Vagina (tissue), 2 donors: ENCODE measurements around the gene ACSS2. TPM values are rescaled to one million over a fixed set of nuclear protein-coding genes. Genes with fewer than 3 reads are reported as not detected.
"Not testable (repeated sequence)": the region's sequence is repeated elsewhere in the genome, so short reads cannot be mapped to it uniquely, and the experiment has no call there.

Experiments used
- DNase-seq, 2 donors: peaks; one replicate each; pipeline ENCODE4 v3.0.0-alpha.2; 2017; ENCODE audit errors: extremely low spot score in 2 of 2
- H3K27ac ChIP-seq: fragments of 200-600 bp; sonication (generic); one replicate; pipeline ENCODE4 v1.5.1; 2019
- H3K27me3 ChIP-seq: fragments of 200-600 bp; sonication (generic); one replicate; pipeline ENCODE4 v1.5.1; 2019
- H3K36me3 ChIP-seq, 2 donors: fragments of 200-600 bp; sonication (generic); one replicate each; pipeline ENCODE4 v1.5.1; 2017 to 2019
- H3K4me1 ChIP-seq: fragments of 200-600 bp; sonication (generic); one replicate; pipeline ENCODE4 v1.5.1; 2019
- H3K4me3 ChIP-seq, 2 donors: fragments of 200-600 bp; sonication (generic); 1 replicate in 1 of 2; 2 replicates in 1 of 2; pipeline ENCODE4 v1.5.1; 2016 to 2019
- H3K9me3 ChIP-seq: fragments of 200-600 bp; sonication (generic); one replicate; pipeline ENCODE4 v1.5.1; 2019
- POLR2A ChIP-seq, 2 donors: fragments of 450-650 bp; IDR thresholded peaks; one replicate each; pipeline ENCODE4 v1.6.1; 2017; ENCODE audit warnings: antibody characterized with exemption in 2 of 2, mild to moderate bottlenecking in 2 of 2, moderate library complexity in 2 of 2
- POLR2AphosphoS5 ChIP-seq, 2 donors: sonication (generic); formaldehyde crosslinking; IDR thresholded peaks; one replicate each; pipeline ENCODE4 v1.9.0; 2017; ENCODE audit warnings: antibody characterized with exemption in 2 of 2, mild to moderate bottlenecking in 2 of 2, low read depth in 1 of 2; ENCODE audit not compliant: insufficient read depth in 1 of 2
- intact Hi-C: fragments of 100-400 bp; cut with DNase I; formaldehyde crosslinking; loops from one replicate; pipeline ENCODE4 v1.15.1; 2023
- total RNA-seq: library from RNA; depleted of rRNA; stranded (reverse); fragments of >200 nt; gene quantifications from one replicate; pipeline ENCODE4 v1.2.3, GENCODE V29; 2016
- TF ChIP-seq, protein P1 (sequence below), 3 experiments: fragments of 450-650 bp in 2 of 3; fragments of 200-600 bp in 1 of 3; sonication (generic) in 1 of 3; IDR thresholded peaks; one replicate each; pipeline ENCODE4 v1.5.1; 2017 to 2019; ENCODE audit warnings: antibody characterized with exemption in 3 of 3, mild to moderate bottlenecking in 2 of 3, moderate library complexity in 2 of 3

Gene ACSS2
- total RNA-seq, 1 donor from 2014 or later, result 56.2 TPM

GRCh38 chr20:34896086-34896621 lies 19.7 kb downstream of the ACSS2 start:
- DNase-seq, result no peak
- Histone ChIP-seq H3K4me1 (peaks cover 3% of the 10 kb centered on the region), H3K27me3 (no peaks in the 10 kb centered on the region), H3K4me3 (no peak overlapping the region), H3K27ac (no peak overlapping the region), H3K36me3 (no peaks in the 10 kb centered on the region), H3K9me3 (no peaks in the 10 kb centered on the region)
- intact Hi-C loops, result no loop called here
- TF ChIP-seq, protein P1, sequence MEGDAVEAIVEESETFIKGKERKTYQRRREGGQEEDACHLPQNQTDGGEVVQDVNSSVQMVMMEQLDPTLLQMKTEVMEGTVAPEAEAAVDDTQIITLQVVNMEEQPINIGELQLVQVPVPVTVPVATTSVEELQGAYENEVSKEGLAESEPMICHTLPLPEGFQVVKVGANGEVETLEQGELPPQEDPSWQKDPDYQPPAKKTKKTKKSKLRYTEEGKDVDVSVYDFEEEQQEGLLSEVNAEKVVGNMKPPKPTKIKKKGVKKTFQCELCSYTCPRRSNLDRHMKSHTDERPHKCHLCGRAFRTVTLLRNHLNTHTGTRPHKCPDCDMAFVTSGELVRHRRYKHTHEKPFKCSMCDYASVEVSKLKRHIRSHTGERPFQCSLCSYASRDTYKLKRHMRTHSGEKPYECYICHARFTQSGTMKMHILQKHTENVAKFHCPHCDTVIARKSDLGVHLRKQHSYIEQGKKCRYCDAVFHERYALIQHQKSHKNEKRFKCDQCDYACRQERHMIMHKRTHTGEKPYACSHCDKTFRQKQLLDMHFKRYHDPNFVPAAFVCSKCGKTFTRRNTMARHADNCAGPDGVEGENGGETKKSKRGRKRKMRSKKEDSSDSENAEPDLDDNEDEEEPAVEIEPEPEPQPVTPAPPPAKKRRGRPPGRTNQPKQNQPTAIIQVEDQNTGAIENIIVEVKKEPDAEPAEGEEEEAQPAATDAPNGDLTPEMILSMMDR (IDR thresholded peaks at IDR 0.05), result no peak
- TF ChIP-seq POLR2A (IDR thresholded peaks at IDR 0.05) (no peak), POLR2AphosphoS5 (IDR thresholded peaks at IDR 0.05; ENCODE audit: insufficient read depth in 1 of 2, low read depth in 1 of 2) (no peak)

DNA sequence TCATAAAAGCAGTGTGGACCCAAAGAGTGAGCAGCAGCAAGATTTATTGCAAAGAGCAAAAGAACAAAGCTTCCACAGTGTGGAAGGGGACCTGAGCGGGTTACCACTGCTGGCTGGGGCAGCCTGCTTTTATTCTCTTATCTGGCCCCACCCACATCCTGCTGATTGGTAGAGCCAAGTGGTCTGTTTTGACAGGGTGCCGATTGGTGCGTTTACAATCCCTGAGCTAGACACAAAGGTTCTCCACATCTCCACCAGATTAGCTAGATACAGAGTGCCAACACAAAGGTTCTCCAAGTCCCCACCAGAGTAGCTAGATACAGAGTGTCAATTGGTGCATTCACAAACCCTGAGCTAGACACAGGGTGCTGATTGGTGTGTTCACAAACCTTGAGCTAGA lies 21.7 kb downstream of the ACSS2 start:
- H3K4me1 ChIP-seq, H3K36me3 ChIP-seq, H3K27me3 ChIP-seq, DNase-seq, H3K4me3 ChIP-seq, H3K27ac ChIP-seq, H3K9me3 ChIP-seq, intact Hi-C loops: not testable (repeated sequence)

- DNase-seq, H3K9me3 ChIP-seq, H3K36me3 ChIP-seq, H3K27ac ChIP-seq, H3K4me1 ChIP-seq, H3K27me3 ChIP-seq, H3K4me3 ChIP-seq, intact Hi-C loops: not testable (repeated sequence)
These were observed 22.3 kb downstream of the ACSS2 start for GRCh38 chr20:34898731-34899130.

DNA sequence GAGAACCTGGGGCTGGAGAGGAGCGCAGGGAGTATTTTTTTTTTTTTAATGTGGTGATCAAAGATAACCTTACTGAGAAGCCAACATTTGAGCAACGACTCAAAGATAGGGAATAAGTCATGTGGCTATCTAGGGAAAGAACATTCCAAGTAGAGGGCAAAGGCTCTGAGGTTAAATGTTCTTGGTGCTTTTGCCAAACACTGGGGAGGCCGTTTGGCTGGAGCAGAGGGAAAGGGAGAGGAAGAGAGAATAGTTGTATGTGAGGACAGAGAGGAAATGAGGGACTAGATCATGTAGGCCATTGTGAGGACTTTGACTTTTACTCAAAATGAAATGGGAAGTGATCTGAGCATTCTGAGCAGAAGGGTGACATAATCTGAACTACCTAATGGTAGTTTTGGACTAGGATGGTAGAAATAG lies 27.8 kb downstream of the ACSS2 start:
- Histone ChIP-seq H3K4me3 (no peak overlapping the region), H3K36me3 (no peaks in the 10 kb centered on the region), H3K4me1 (peaks cover 23% of the 10 kb centered on the region), H3K27ac (no peak overlapping the region), H3K27me3 (no peaks in the 10 kb centered on the region), H3K9me3 (no peaks in the 10 kb centered on the region)
- DNase-seq, result no peak
- TF ChIP-seq, protein P1 (IDR thresholded peaks at IDR 0.05), result no peak
- TF ChIP-seq POLR2AphosphoS5 (IDR thresholded peaks at IDR 0.05; ENCODE audit: insufficient read depth in 1 of 2, low read depth in 1 of 2) (no peak), POLR2A (IDR thresholded peaks at IDR 0.05) (no peak)
- intact Hi-C loops, result no loop called here

DNA sequence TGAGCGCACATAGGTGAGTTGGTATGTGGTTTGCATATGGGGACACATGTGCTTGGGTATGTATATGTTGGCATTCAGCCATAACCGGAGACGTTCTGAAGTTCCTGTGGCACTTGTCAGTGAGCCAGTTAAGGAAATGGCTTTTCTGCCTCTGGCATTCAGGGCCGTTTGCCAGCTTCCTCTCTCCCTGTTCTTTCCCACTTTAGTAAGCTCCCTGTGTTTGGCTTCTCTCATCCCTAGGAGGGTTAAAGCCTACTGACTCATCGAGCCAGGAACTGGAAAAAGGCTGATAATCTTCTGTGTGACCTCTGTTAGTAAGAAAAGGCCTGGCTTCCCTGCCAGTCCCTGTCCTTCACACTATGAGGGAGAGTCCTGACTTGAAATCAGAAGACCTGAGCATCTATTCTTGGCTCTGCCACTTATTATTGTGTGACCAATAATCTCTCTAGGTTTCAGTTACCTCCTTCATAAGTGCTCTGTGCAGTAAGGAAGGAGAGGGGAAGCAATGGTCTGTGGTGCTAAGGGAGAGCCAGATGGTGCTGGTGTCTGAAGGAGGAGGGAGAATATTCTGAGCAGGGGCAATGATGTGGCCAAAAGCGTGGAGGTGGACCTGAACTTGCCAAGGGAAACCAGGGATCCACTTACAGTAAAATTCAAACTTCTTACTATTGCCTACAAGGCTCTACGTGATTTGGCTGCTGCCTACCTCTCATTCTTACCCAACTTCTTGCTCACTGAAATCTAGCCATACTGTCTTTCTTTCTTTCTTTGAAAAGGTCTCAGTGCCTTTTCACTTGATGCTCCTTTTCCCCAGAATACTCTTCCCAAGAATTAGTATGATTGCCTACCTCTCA lies 31.4 kb downstream of the ACSS2 start:
- H3K27me3 ChIP-seq, result no peaks in the 10 kb centered on the region
- no peaks in the 10 kb centered on the region for H3K36me3 ChIP-seq
- TF ChIP-seq POLR2AphosphoS5 (IDR thresholded peaks at IDR 0.05; ENCODE audit: insufficient read depth in 1 of 2, low read depth in 1 of 2), result peak in 1 of 2 donors; percentile 69
- TF ChIP-seq, protein P1 (IDR thresholded peaks at IDR 0.05), result no peak
- no peaks in the 10 kb centered on the region for H3K9me3 ChIP-seq
- peak overlapping the region; percentile 47 for H3K27ac ChIP-seq
- intact Hi-C loops, result no loop called here
- peaks cover 20% of the 10 kb centered on the region for H3K4me1 ChIP-seq
- DNase-seq, result no peak
- H3K4me3 ChIP-seq, result no peak overlapping the region

DNA sequence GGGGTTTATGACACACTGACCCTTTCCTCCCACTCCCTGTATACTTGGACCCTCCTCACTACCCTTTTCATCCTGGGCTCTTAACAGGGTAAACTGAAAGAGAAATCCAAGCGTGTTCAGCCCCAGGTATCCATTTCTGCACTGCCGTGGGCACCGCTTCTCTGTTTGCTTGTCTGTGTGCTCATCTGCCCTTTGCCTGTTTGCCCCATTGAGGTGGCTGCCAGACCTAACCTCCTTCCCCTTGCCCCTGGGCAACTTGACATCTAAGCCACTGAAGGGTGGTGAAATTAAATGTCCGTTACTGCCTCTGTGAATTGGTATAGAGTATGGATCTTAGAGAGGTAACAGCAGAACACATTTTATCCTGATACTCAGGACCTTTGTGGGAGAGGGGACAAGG lies 38.7 kb downstream of the ACSS2 start:
- H3K36me3 ChIP-seq, result no peaks in the 10 kb centered on the region
- TF ChIP-seq POLR2A (IDR thresholded peaks at IDR 0.05), result no peak
- TF ChIP-seq, protein P1 (IDR thresholded peaks at IDR 0.05), result no peak
- no peak for TF ChIP-seq POLR2AphosphoS5 (IDR thresholded peaks at IDR 0.05; ENCODE audit: insufficient read depth in 1 of 2, low read depth in 1 of 2)
- DNase-seq, result no peak
- no peaks in the 10 kb centered on the region for H3K4me1 ChIP-seq
- no peak overlapping the region for H3K4me3 ChIP-seq
- intact Hi-C loops, result no loop called here
- no peak overlapping the region for H3K27ac ChIP-seq
- H3K27me3 ChIP-seq, result no peaks in the 10 kb centered on the region
- H3K9me3 ChIP-seq, result no peaks in the 10 kb centered on the region
